MM.1S (cell line): ENCODE results near the gene TSPAN15.

Experiments
- EZH2 ChIP-seq: fragments of 300-600 bp; sonication (generic); optimal IDR thresholded peaks from 2 replicates; pipeline ENCODE3; 2017; ENCODE audit warnings: low read depth, mild to moderate bottlenecking, antibody characterized with exemption, low read length, mixed read lengths
- EZH2phosphoT487 ChIP-seq: fragments of 300-600 bp; sonication (generic); IDR thresholded peaks from 2 replicates; pipeline ENCODE4 v1.6.1; 2018; ENCODE audit warnings: antibody characterized with exemption, low read length
- TF ChIP-seq, protein P1 (sequence below): fragments of 300-600 bp; sonication (generic); IDR thresholded peaks from 2 replicates; pipeline ENCODE4 v1.5.1; 2016; ENCODE audit warnings: antibody characterized with exemption, low read length, mixed read lengths

DNA sequence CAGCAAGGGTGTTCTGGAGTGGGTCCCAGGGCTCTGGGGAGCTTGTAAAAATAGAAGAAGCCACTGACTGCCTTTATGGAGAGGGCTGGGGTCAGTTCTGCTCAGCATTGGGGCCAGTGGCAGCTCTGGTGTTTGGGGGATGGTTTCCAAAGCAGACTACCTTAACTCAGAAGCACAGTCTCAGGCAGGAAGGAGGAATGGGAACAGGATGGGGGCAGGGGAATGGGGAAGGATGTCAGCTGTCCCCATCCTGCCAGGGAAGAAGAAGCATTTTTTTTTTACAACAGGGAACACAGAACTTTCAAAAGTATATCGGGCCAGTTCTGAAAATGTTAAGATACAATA lies 28.8 kb downstream of the TSPAN15 start:
- TF ChIP-seq, protein P1, sequence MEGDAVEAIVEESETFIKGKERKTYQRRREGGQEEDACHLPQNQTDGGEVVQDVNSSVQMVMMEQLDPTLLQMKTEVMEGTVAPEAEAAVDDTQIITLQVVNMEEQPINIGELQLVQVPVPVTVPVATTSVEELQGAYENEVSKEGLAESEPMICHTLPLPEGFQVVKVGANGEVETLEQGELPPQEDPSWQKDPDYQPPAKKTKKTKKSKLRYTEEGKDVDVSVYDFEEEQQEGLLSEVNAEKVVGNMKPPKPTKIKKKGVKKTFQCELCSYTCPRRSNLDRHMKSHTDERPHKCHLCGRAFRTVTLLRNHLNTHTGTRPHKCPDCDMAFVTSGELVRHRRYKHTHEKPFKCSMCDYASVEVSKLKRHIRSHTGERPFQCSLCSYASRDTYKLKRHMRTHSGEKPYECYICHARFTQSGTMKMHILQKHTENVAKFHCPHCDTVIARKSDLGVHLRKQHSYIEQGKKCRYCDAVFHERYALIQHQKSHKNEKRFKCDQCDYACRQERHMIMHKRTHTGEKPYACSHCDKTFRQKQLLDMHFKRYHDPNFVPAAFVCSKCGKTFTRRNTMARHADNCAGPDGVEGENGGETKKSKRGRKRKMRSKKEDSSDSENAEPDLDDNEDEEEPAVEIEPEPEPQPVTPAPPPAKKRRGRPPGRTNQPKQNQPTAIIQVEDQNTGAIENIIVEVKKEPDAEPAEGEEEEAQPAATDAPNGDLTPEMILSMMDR, result no peak
- no peak for TF ChIP-seq EZH2
- no peak for TF ChIP-seq EZH2phosphoT487
